ENCODE results near the gene LDAH. TPM values are rescaled to one million over a fixed set of nuclear protein-coding genes. Genes with fewer than 3 reads are reported as not detected.

Gene LDAH
- total and polyA plus RNA-seq, 4 experiments from 2014 or later, result 12.3 to 23.9 (median 18.8) TPM

- no peak for DNase-seq
- H3K9me3 Mint-ChIP-seq, result no peaks in the 10 kb centered on the region
- Histone ChIP-seq H3K27me3 (ENCODE audit: insufficient read depth, low read length) (peaks cover 26% of the 10 kb centered on the region), H3K27ac (ENCODE audit: low read depth, low read length) (no peak overlapping the region), H3K4me3 (ENCODE audit: low read length in 2 of 2) (no peak overlapping the region), H3K4me1 (ENCODE audit: insufficient read depth, low read length) (peaks cover 6% of the 10 kb centered on the region), H3K9me3 (ENCODE audit: control insufficient read depth in 1 of 2, low read length in 2 of 2) (no peaks in the 10 kb centered on the region), H3K36me3 (ENCODE audit: insufficient read depth, low read length) (no peaks in the 10 kb centered on the region)
- H3K27ac Mint-ChIP-seq, result no peak overlapping the region
- peaks cover 41 to 46% of the 10 kb centered on the region in 2 donors for H3K27me3 Mint-ChIP-seq
- POLR2A ChIA-PET (ENCODE audit: partially characterized antibody), result interaction anchor here (2.7 kb wide), 1 partner anchor 10 kb away, joined by 27 read pairs; the partner anchor contains the start of gene HS1BP3
- CTCF ChIA-PET (ENCODE audit: partially characterized antibody), result interaction anchor here (0.9 to 8.1 kb wide), 32 partner anchors 10 to 456 kb away, joined by 3 to 246 read pairs (median 6); partner anchors contain the start of genes HS1BP3, LDAH and RHOB
- intact Hi-C loops (cut with micrococcal nuclease), result loop anchor here (5.0 kb wide), 1 partner anchor 457 kb away; no protein-coding TSS in a partner anchor
- no peak overlapping the region for H3K4me3 Mint-ChIP-seq
- H3K4me1 Mint-ChIP-seq, result peaks cover 2 to 9% (median 6%) of the 10 kb centered on the region in 4 donors
- no peaks in the 10 kb centered on the region for H3K36me3 Mint-ChIP-seq
Measured at GRCh38 chr2:20660506-20661420, 162.1 kb downstream of the LDAH start.

GRCh38 chr2:20657522-20658235, 165.2 kb downstream of the LDAH start:
- DNase-seq, result no peak
- Histone ChIP-seq H3K4me1 (ENCODE audit: insufficient read depth, low read length) (no peaks in the 10 kb centered on the region), H3K27ac (ENCODE audit: low read depth, low read length) (no peak overlapping the region), H3K9me3 (ENCODE audit: control insufficient read depth in 1 of 2, low read length in 2 of 2) (no peaks in the 10 kb centered on the region), H3K27me3 (ENCODE audit: insufficient read depth, low read length) (peaks cover 9% of the 10 kb centered on the region), H3K36me3 (ENCODE audit: insufficient read depth, low read length) (no peaks in the 10 kb centered on the region), H3K4me3 (ENCODE audit: low read length in 2 of 2) (no peak overlapping the region)
- Mint-ChIP-seq H3K36me3 (no peaks in the 10 kb centered on the region), H3K4me3 (no peak overlapping the region), H3K4me1 (peaks cover 0 to 4% (median 0%) of the 10 kb centered on the region in 4 donors), H3K27ac (no peak overlapping the region), H3K9me3 (no peaks in the 10 kb centered on the region), H3K27me3 (peaks cover 22 to 27% of the 10 kb centered on the region in 2 donors)
- CTCF ChIA-PET (ENCODE audit: partially characterized antibody), result interaction anchor here (2.4 kb wide), 1 partner anchor 306 kb away, joined by 6 read pairs; no protein-coding TSS in a partner anchor
- intact Hi-C loops (cut with micrococcal nuclease), result loop anchor here (10.0 kb wide), 1 partner anchor 413 kb away; no protein-coding TSS in a partner anchor
- POLR2A ChIA-PET (ENCODE audit: partially characterized antibody), result no interaction called here

- POLR2A ChIA-PET (ENCODE audit: partially characterized antibody), result no interaction called here
- H3K4me1 Mint-ChIP-seq, result peaks cover 2 to 11% (median 6%) of the 10 kb centered on the region in 4 donors
- H3K27ac Mint-ChIP-seq, result no peak overlapping the region
- peaks cover 4% of the 10 kb centered on the region for H3K27me3 ChIP-seq (ENCODE audit: insufficient read depth, low read length)
- no peaks in the 10 kb centered on the region for H3K9me3 ChIP-seq (ENCODE audit: control insufficient read depth in 1 of 2, low read length in 2 of 2)
- no peak overlapping the region for H3K27ac ChIP-seq (ENCODE audit: low read depth, low read length)
- peaks cover 4% of the 10 kb centered on the region for H3K4me1 ChIP-seq (ENCODE audit: insufficient read depth, low read length)
- intact Hi-C loops (cut with micrococcal nuclease), result loop anchor here (10.0 kb wide), 1 partner anchor 412 kb away; no protein-coding TSS in a partner anchor
- no peaks in the 10 kb centered on the region for H3K36me3 Mint-ChIP-seq
- H3K4me3 ChIP-seq (ENCODE audit: low read length in 2 of 2), result no peak overlapping the region
- no peaks in the 10 kb centered on the region for H3K36me3 ChIP-seq (ENCODE audit: insufficient read depth, low read length)
- CTCF ChIA-PET (ENCODE audit: partially characterized antibody), result interaction anchor here (1.3 to 2.9 kb wide), 4 partner anchors 13 to 307 kb away, joined by 3 to 12 read pairs (median 6); partner anchors contain the start of gene RHOB
- H3K9me3 Mint-ChIP-seq, result no peaks in the 10 kb centered on the region
- no peak overlapping the region for H3K4me3 Mint-ChIP-seq
- peaks cover 16 to 21% of the 10 kb centered on the region in 2 donors for H3K27me3 Mint-ChIP-seq
- no peak for DNase-seq
Measured at GRCh38 chr2:20656561-20656960, 166.3 kb downstream of the LDAH start.

GRCh38 chr2:20654535-20654813, 168.4 kb downstream of the LDAH start:
- Histone ChIP-seq H3K9me3 (ENCODE audit: control insufficient read depth in 1 of 2, low read length in 2 of 2) (no peaks in the 10 kb centered on the region), H3K36me3 (ENCODE audit: insufficient read depth, low read length) (no peaks in the 10 kb centered on the region), H3K4me3 (ENCODE audit: low read length in 2 of 2) (no peak overlapping the region), H3K27ac (ENCODE audit: low read depth, low read length) (no peak overlapping the region), H3K4me1 (ENCODE audit: insufficient read depth, low read length) (peaks cover 18% of the 10 kb centered on the region), H3K27me3 (ENCODE audit: insufficient read depth, low read length) (no peaks in the 10 kb centered on the region)
- H3K4me3 Mint-ChIP-seq, result no peak overlapping the region
- ChIA-PET CTCF (ENCODE audit: partially characterized antibody) (interaction anchor here (0.9 to 2.9 kb wide), 3 partner anchors 9 to 309 kb away, joined by 4 to 12 read pairs (median 6); no protein-coding TSS in a partner anchor), POLR2A (ENCODE audit: partially characterized antibody) (no interaction called here)
- intact Hi-C loops (cut with micrococcal nuclease), result loop anchor here (5.0 to 10.0 kb wide), 3 partner anchors 168 to 1307 kb away; partner anchors contain the start of gene LDAH
- peaks cover 0 to 3% (median 0%) of the 10 kb centered on the region in 8 donors for H3K9me3 Mint-ChIP-seq
- peaks cover 0 to 2% of the 10 kb centered on the region in 2 donors for H3K36me3 Mint-ChIP-seq
- no peak overlapping the region for H3K27ac Mint-ChIP-seq
- peaks cover 10 to 12% of the 10 kb centered on the region in 2 donors for H3K27me3 Mint-ChIP-seq
- H3K4me1 Mint-ChIP-seq, result peaks cover 12 to 29% (median 20%) of the 10 kb centered on the region in 4 donors
- no peak for DNase-seq

GRCh38 chr2:20653695-20654534, 169.0 kb downstream of the LDAH start:
- CTCF ChIA-PET (ENCODE audit: partially characterized antibody), result interaction anchor here (0.9 to 2.9 kb wide), 3 partner anchors 9 to 309 kb away, joined by 4 to 12 read pairs (median 6); no protein-coding TSS in a partner anchor
- no peak for DNase-seq
- H3K27me3 ChIP-seq (ENCODE audit: insufficient read depth, low read length), result no peaks in the 10 kb centered on the region
- Mint-ChIP-seq H3K9me3 (peaks cover 0 to 3% (median 0%) of the 10 kb centered on the region in 8 donors), H3K36me3 (peaks cover 0 to 2% of the 10 kb centered on the region in 2 donors), H3K27me3 (peaks cover 8 to 9% of the 10 kb centered on the region in 2 donors), H3K4me3 (no peak overlapping the region), H3K27ac (peak overlapping the region in 2 of 7 donors; percentile 42 to 52), H3K4me1 (peaks cover 17 to 34% (median 25%) of the 10 kb centered on the region in 4 donors)
- intact Hi-C loops (cut with micrococcal nuclease), result loop anchor here (5.0 to 10.0 kb wide), 3 partner anchors 168 to 1307 kb away; partner anchors contain the start of gene LDAH
- H3K4me1 ChIP-seq (ENCODE audit: insufficient read depth, low read length), result peaks cover 20% of the 10 kb centered on the region
- POLR2A ChIA-PET (ENCODE audit: partially characterized antibody), result no interaction called here
- H3K9me3 ChIP-seq (ENCODE audit: control insufficient read depth in 1 of 2, low read length in 2 of 2), result no peaks in the 10 kb centered on the region
- H3K27ac ChIP-seq (ENCODE audit: low read depth, low read length), result no peak overlapping the region
- H3K4me3 ChIP-seq (ENCODE audit: low read length in 2 of 2), result no peak overlapping the region
- no peaks in the 10 kb centered on the region for H3K36me3 ChIP-seq (ENCODE audit: insufficient read depth, low read length)

Data from CD4-positive, alpha-beta memory T cell (primary cell).